Activated T-cell treated with anti-CD3 and anti-CD28 coated beads, Interleukin-2, amount 50 U/mL, for 48 hours (primary cell): ENCODE data around the gene GRIN2A.

Experiments
- DNase-seq, 2 experiments: peaks; one replicate each; pipeline ENCODE4 v3.0.0-alpha.2; 2020

GRIN2A gene

GRCh38 chr16:9849697-9850245 lies 332.5 kb downstream of the GRIN2A start:
- DNase-seq = no peak

- no peak for DNase-seq
These were observed 335.1 kb downstream of the GRIN2A start for GRCh38 chr16:9847146-9847545.

- DNase-seq = no peak
These were observed 335.7 kb downstream of the GRIN2A start for GRCh38 chr16:9846362-9847099.

- no peak for DNase-seq
These were observed 336.4 kb downstream of the GRIN2A start for GRCh38 chr16:9845661-9846361.

GRCh38 chr16:9844361-9844760 lies 337.9 kb downstream of the GRIN2A start:
- no peak for DNase-seq

GRCh38 chr16:9843424-9844018 lies 338.7 kb downstream of the GRIN2A start:
- DNase-seq = no peak

- no peak for DNase-seq
These were observed 341.2 kb downstream of the GRIN2A start for GRCh38 chr16:9840761-9841665.

- DNase-seq = no peak
These were observed 344.7 kb downstream of the GRIN2A start for GRCh38 chr16:9837481-9837880.

- no peak for DNase-seq
These were observed 346.0 kb downstream of the GRIN2A start for GRCh38 chr16:9836118-9836736.

GRCh38 chr16:9827062-9827752 lies 355.0 kb downstream of the GRIN2A start:
- DNase-seq = no peak

- DNase-seq = no peak
These were observed 355.6 kb downstream of the GRIN2A start for GRCh38 chr16:9826656-9827055.

GRCh38 chr16:9824200-9825068 lies 357.8 kb downstream of the GRIN2A start:
- DNase-seq = no peak

- DNase-seq = no peak
These were observed 358.7 kb downstream of the GRIN2A start for GRCh38 chr16:9823510-9823909.

GRCh38 chr16:9821970-9822369 lies 360.3 kb downstream of the GRIN2A start:
- no peak for DNase-seq

- DNase-seq = no peak
These were observed 360.9 kb downstream of the GRIN2A start for GRCh38 chr16:9821331-9821730.

GRCh38 chr16:9820476-9821246 lies 361.6 kb downstream of the GRIN2A start:
- no peak for DNase-seq

- no peak for DNase-seq
These were observed 363.5 kb downstream of the GRIN2A start for GRCh38 chr16:9818702-9819101.

- no peak for DNase-seq
These were observed 364.6 kb downstream of the GRIN2A start for GRCh38 chr16:9817586-9817985.

- no peak for DNase-seq
These were observed 365.6 kb downstream of the GRIN2A start for GRCh38 chr16:9816644-9817043.

GRCh38 chr16:9813665-9814064 lies 368.6 kb downstream of the GRIN2A start:
- no peak for DNase-seq
